Heart left ventricle (tissue), 16 donors: Measurements from ENCODE around the gene KIAA0825. TPM values are rescaled to one million over a fixed set of nuclear protein-coding genes. Genes with fewer than 3 reads are reported as not detected.

Experiments used
- ATAC-seq, 4 donors: fragments of 200-7000 bp; cut with Tn5 transposase; one replicate each; pipeline ENCODE4 v1.9.1; 2020 to 2022; ENCODE audit warnings: moderate library complexity in 4 of 4, mild to moderate bottlenecking in 3 of 4, moderate number of reproducible peaks in 1 of 4
- DNase-seq, 5 donors: peaks; one replicate each; pipeline ENCODE4 v3.0.0-alpha.2; 2020
- H3K27ac ChIP-seq, 12 donors: fragments of 200-600 bp; sonication (generic) in 4 of 12; one replicate each; pipeline versions ENCODE4 v1.5.0 to v1.8.0; 2016 to 2022; ENCODE audit warnings: mild to moderate bottlenecking in 2 of 12
- H3K27me3 ChIP-seq, 9 donors: fragments of 200-600 bp; sonication (generic) in 2 of 9; one replicate each; pipeline versions ENCODE4 v1.5.1 to v1.8.0; 2016 to 2022; ENCODE audit warnings: mild to moderate bottlenecking in 3 of 9
- H3K36me3 ChIP-seq, 9 donors: fragments of 200-600 bp; sonication (generic) in 2 of 9; one replicate each; pipeline versions ENCODE4 v1.5.0 to v1.8.0; 2018 to 2022; ENCODE audit warnings: mild to moderate bottlenecking in 2 of 9
- H3K4me1 ChIP-seq, 12 donors: fragments of 200-600 bp; sonication (generic) in 4 of 12; one replicate each; pipeline versions ENCODE4 v1.5.0 to v1.8.0; 2016 to 2022; ENCODE audit warnings: mild to moderate bottlenecking in 3 of 12
- H3K4me3 ChIP-seq, 12 donors: fragments of 200-600 bp; sonication (generic) in 4 of 12; one replicate each; pipeline versions ENCODE4 v1.5.0 to v1.8.0; 2017 to 2022; ENCODE audit warnings: mild to moderate bottlenecking in 9 of 12, moderate library complexity in 4 of 12
- H3K9me3 ChIP-seq, 12 donors: fragments of 200-600 bp; sonication (generic) in 4 of 12; one replicate each; pipeline versions ENCODE4 v1.5.0 to v1.8.0; 2016 to 2022; ENCODE audit warnings: mild to moderate bottlenecking in 1 of 12
- POLR2A ChIP-seq, 2 donors: fragments of 450-650 bp; IDR thresholded peaks; one replicate each; pipeline ENCODE4 v1.6.1; 2017; ENCODE audit warnings: antibody characterized with exemption in 2 of 2, mild to moderate bottlenecking in 2 of 2, moderate library complexity in 2 of 2
- WGBS, 4 donors: extraction: QIAGEN DNeasy Blood & Tissue Kit in 2 of 4; methylation state at CpG; one replicate each; pipeline versions ENCODE4 v1.1.5 to v1.1.7; 2013 to 2018; 5-methylcytosine and 5-hydroxymethylcytosine counted together
- intact Hi-C, 10 donors: fragments of 100-400 bp; cut with DNase I; formaldehyde crosslinking; loops; one replicate each; pipeline versions ENCODE4 v1.11.1 to v1.14.2; 2022
- polyA plus RNA-seq, 2 donors: library from polyadenylated mRNA; stranded (reverse); fragments of 200-250 nt; gene quantifications; one replicate each; pipeline ENCODE4 v1.2.3, GENCODE V29; 2013
- total RNA-seq, 9 donors: library from RNA; depleted of rRNA in 2 of 9; stranded (reverse); fragments of >200 nt in 2 of 9; fragmentation: NEBNext Ultra II Directional in 3 of 9; extraction: Animal tissue kit (Norgen Biotek cat#: 25700) in 3 of 9; gene quantifications; one replicate each; pipeline versions ENCODE4 v1.1.0 to v1.2.4, GENCODE V29; 2016 to 2023
- TF ChIP-seq, protein P1 (sequence below), 12 donors: fragments of 200-600 bp; sonication (generic) in 4 of 12; IDR thresholded peaks; one replicate each; pipeline versions ENCODE4 v1.5.0 to v1.8.0; 2018 to 2022; ENCODE audit warnings: antibody characterized with exemption in 12 of 12, mild to moderate bottlenecking in 5 of 12
- donor health status: ischemic (EF 13 %, LVEDD 7.1; RV severe dilation, severe dysfunction).
- donor health status: healthy with polysubstance abuse.
- donor health status: DM: no; HTN: yes; CAD: no.
- donor health status: DM: no; HTN: no; CAD: no.
- donor health status: ischemic (EF 25% LVEDD 6.9; RV normal size, moderate dysfunction).
- donor health status: ischemic (EF 25% LVEDD 5.7; RV mildly dilated, moderate dysfunction).
- donor health status: healthy.
- donor health status: DM: yes; HTN: yes; CAD: no.
- donor health status: ischemic (EF 35%, LVEDD 5.7; RV mildly dilated, moderate dysfunction).
- donor health status: nonischemic (EF 11% LVEDD 7.7; RV severe dilation, severe dysfunction).
- donor health status: DM: yes; HTN: yes; CAD: no.
- donor health status: PGD.
- donor health status: ischemic (EF 29% LVEDD 5.4; RV normal size, mild dysfunction).
- donor health status: nonischemic (EF 23%, LVEDD 6.1; RV moderate dilation, normal function).

Gene KIAA0825
- total and polyA plus RNA-seq, 11 donors, result 0.27 to 4.1 (median 2.4) TPM

DNA sequence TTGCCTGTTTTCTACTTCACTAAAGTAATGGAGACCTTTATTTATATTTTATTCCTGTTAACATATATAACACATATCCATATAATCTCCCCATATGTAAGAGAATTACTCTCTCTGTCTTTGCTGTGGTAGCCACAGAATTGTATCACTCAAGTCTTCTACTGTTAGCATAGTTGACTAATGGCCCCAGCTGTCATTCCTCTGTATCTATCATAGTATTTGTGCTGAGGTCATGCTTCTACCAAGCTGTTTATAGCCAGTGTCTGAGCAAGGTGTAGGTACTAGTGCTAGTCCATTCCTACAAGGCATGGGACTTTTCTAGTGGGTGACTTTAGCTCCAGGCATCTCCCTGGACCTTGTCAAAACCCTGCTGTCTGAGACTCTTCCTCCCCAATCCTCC, 244.1 kb downstream of the KIAA0825 start:
- no peaks in the 10 kb centered on the region for H3K9me3 ChIP-seq
- H3K36me3 ChIP-seq, result no peaks in the 10 kb centered on the region
- no peak for ATAC-seq
- H3K27ac ChIP-seq, result no peak overlapping the region
- no peak overlapping the region for H3K4me3 ChIP-seq
- no peak for TF ChIP-seq POLR2A (IDR thresholded peaks at IDR 0.05)
- TF ChIP-seq, protein P1, sequence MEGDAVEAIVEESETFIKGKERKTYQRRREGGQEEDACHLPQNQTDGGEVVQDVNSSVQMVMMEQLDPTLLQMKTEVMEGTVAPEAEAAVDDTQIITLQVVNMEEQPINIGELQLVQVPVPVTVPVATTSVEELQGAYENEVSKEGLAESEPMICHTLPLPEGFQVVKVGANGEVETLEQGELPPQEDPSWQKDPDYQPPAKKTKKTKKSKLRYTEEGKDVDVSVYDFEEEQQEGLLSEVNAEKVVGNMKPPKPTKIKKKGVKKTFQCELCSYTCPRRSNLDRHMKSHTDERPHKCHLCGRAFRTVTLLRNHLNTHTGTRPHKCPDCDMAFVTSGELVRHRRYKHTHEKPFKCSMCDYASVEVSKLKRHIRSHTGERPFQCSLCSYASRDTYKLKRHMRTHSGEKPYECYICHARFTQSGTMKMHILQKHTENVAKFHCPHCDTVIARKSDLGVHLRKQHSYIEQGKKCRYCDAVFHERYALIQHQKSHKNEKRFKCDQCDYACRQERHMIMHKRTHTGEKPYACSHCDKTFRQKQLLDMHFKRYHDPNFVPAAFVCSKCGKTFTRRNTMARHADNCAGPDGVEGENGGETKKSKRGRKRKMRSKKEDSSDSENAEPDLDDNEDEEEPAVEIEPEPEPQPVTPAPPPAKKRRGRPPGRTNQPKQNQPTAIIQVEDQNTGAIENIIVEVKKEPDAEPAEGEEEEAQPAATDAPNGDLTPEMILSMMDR (IDR thresholded peaks at IDR 0.05), result no peak
- H3K27me3 ChIP-seq, result no peaks in the 10 kb centered on the region
- intact Hi-C loops, result no loop called here
- DNase-seq, result no peak
- H3K4me1 ChIP-seq, result no peaks in the 10 kb centered on the region

DNA sequence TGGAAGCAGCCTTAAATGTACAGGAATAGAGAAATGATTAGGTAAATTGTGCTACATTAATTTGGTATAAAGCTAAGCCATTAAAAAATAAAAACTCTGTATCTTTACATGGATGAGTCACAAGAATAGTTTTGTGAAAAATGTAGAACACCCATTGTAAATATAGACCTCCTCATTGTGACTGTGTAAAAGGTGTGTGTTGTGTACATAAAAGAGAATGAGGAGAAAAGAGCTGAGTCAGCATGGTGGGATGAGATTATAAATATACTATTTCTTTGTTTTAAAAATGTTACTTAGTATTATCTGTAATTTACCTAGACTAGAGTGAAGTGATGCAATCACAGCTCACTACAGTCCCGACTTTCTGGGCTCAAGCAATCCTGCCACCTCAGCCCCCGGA, 250.5 kb downstream of the KIAA0825 start:
- Histone ChIP-seq H3K9me3 (no peaks in the 10 kb centered on the region), H3K4me1 (peaks cover 0 to 3% (median 0%) of the 10 kb centered on the region in 12 donors), H3K4me3 (no peak overlapping the region), H3K27me3 (no peaks in the 10 kb centered on the region), H3K27ac (no peak overlapping the region), H3K36me3 (no peaks in the 10 kb centered on the region)
- ATAC-seq (no peak), DNase-seq (no peak)
- no peak for TF ChIP-seq POLR2A (IDR thresholded peaks at IDR 0.05)
- TF ChIP-seq, protein P1 (IDR thresholded peaks at IDR 0.05), result no peak
- intact Hi-C loops, result no loop called here
- WGBS, 4 donors, result 87 to 94% (median 91%) methylated on average over 2 of the region's 2 CpGs

DNA sequence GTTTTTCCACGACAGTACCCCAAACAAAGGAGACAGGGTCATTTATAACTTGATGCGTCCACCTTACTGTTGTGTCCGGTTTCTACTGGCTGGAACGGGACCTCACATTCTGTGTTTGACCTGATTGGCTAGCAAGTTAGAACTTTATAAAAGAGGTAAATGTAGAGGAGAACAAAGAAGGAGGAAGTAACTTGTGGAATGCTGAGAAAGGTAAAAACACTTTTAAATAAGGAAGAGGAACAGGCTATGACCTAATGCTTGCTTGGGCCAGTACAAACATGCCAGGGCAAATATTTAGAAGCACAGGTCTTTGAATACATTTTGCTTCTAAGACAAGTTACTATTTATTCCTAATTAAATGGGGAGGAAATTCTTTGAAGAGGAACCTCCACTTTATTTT, 251.6 kb downstream of the KIAA0825 start:
- no peaks in the 10 kb centered on the region for H3K27me3 ChIP-seq
- intact Hi-C loops, result no loop called here
- H3K27ac ChIP-seq, result no peak overlapping the region
- TF ChIP-seq POLR2A (IDR thresholded peaks at IDR 0.05), result no peak
- TF ChIP-seq, protein P1 (IDR thresholded peaks at IDR 0.05), result no peak
- 90 to 95% (median 91%) methylated on average over 4 of the region's 4 CpGs for WGBS, 4 donors
- no peak for ATAC-seq
- no peaks in the 10 kb centered on the region for H3K36me3 ChIP-seq
- DNase-seq, result no peak
- no peaks in the 10 kb centered on the region for H3K9me3 ChIP-seq
- no peak overlapping the region for H3K4me3 ChIP-seq
- peaks cover 0 to 3% (median 0%) of the 10 kb centered on the region in 12 donors for H3K4me1 ChIP-seq

DNA sequence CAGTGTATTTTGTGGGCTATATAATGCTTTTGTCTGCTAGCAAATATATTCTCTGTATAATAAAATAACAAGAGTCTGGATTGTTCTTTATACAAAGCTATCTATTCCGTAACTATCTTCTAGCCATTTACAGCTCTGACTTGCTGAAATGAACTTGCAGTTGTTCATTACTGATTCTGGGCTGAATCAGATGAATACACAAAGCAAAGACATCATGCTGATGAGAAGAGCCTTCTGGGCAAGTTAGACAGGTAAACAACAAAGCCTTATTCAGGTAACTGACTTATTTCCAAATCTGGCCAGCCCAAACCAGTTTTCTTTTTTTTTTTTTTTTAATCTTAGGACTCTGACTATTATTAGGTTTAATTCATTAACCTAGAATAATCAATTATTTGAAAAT, 255.5 kb downstream of the KIAA0825 start:
- intact Hi-C loops, result no loop called here
- WGBS, 4 donors, result 88 to 98% (median 94%) methylated on average over 1 of the region's 1 CpG
- no peak for DNase-seq
- Histone ChIP-seq H3K27ac (no peak overlapping the region), H3K36me3 (no peaks in the 10 kb centered on the region), H3K9me3 (no peaks in the 10 kb centered on the region), H3K27me3 (no peaks in the 10 kb centered on the region), H3K4me1 (peaks cover 0 to 6% (median 0%) of the 10 kb centered on the region in 12 donors), H3K4me3 (no peak overlapping the region)
- no peak for ATAC-seq
- TF ChIP-seq, protein P1 (IDR thresholded peaks at IDR 0.05), result no peak
- no peak for TF ChIP-seq POLR2A (IDR thresholded peaks at IDR 0.05)
